ENCODE results near the gene ARHGAP15. TPM values are rescaled to one million over a fixed set of nuclear protein-coding genes. Genes with fewer than 3 reads are reported as not detected.

The ARHGAP15 gene
- total and polyA plus RNA-seq, 12 donors, result 4.7 to 33.8 (median 10.4) TPM

DNA sequence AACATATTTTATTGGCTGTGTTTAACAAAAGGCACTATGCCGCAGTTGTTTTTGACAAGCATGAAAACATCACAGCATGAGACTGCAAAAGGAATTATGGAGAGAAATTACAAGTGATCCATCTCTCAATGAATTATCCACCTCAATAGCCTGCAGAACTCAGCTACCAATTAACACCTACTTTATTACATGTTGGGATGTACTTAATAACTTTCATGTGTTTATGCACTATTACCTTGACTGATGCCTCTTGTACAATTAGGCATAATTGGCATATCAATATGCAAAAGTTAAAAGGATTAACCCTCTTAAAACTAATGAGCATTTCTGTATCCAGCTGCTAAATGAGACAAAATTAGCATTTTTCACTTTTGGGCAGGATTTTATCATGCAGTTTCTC, 27.8 kb downstream of the ARHGAP15 start:
- 83 to 96% (median 91%) methylated on average over 1 of the region's 1 CpG for WGBS, 4 donors

DNA sequence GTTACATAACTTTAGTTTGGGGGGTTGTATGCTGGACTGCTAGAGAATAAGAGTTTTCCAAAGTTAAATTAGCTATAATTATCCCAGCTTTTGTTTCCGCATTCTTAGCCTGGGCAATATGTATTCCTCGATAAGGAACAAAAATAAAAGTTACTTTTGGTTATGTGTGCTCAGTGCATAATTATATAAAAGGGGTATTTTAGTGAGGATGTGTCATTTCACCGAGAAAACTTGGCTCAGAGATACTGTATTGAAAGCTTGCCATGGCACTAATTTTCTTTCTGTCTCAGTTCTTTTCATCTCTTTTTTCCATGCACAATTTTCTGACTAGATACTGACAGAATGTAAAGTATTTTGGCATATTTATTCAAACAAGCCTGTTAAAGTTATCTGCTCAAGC, 28.2 kb downstream of the ARHGAP15 start:
- WGBS, 4 donors, result 48 to 61% (median 59%) methylated on average over 3 of the region's 3 CpGs
- TF ChIP-seq, protein P1, sequence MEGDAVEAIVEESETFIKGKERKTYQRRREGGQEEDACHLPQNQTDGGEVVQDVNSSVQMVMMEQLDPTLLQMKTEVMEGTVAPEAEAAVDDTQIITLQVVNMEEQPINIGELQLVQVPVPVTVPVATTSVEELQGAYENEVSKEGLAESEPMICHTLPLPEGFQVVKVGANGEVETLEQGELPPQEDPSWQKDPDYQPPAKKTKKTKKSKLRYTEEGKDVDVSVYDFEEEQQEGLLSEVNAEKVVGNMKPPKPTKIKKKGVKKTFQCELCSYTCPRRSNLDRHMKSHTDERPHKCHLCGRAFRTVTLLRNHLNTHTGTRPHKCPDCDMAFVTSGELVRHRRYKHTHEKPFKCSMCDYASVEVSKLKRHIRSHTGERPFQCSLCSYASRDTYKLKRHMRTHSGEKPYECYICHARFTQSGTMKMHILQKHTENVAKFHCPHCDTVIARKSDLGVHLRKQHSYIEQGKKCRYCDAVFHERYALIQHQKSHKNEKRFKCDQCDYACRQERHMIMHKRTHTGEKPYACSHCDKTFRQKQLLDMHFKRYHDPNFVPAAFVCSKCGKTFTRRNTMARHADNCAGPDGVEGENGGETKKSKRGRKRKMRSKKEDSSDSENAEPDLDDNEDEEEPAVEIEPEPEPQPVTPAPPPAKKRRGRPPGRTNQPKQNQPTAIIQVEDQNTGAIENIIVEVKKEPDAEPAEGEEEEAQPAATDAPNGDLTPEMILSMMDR (IDR thresholded peaks at IDR 0.05), result no peak
- TF ChIP-seq POLR2A (IDR thresholded peaks at IDR 0.05), result no peak

More for the DNA sequence above, 27.8 kb downstream of the ARHGAP15 start:
- H3K36me3 ChIP-seq (replicated peaks in 1 of 2), result no peaks in the 10 kb centered on the region
- H3K27ac ChIP-seq, result no peak overlapping the region
- TF ChIP-seq POLR2A (IDR thresholded peaks at IDR 0.05), result no peak
- TF ChIP-seq, protein P1 (IDR thresholded peaks at IDR 0.05), result no peak
- no peaks in the 10 kb centered on the region for H3K9me3 ChIP-seq (replicated peaks in 1 of 3)
- intact Hi-C loops (cut with DNase I), result no loop called here
- no peak overlapping the region for H3K4me3 ChIP-seq
- DNase-seq, result no peak
- H3K4me1 ChIP-seq (replicated peaks in 1 of 2), result peaks cover 0 to 12% of the 10 kb centered on the region in 2 donors
- no peaks in the 10 kb centered on the region for H3K27me3 ChIP-seq

DNA sequence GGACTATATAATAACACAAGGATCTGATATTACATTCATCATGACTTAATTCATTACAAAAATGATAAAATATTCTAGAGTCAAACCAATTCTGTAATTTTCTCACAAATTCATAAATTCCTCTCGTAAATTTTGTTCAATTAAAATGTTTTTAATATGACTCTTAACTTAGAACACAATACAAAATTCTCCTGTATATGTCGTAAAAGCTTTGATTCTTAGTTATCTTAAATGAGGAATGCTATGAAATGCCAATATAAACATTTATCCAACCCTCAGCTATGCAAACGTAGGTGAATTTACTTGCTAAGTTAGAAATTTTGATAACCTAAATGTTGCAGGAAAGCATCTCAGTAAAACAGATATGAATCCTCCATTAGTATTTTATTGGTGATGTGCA, 28.9 kb downstream of the ARHGAP15 start:
- no peaks in the 10 kb centered on the region for H3K36me3 ChIP-seq (replicated peaks in 1 of 2)
- intact Hi-C loops (cut with DNase I), result no loop called here
- no peaks in the 10 kb centered on the region for H3K27me3 ChIP-seq
- no peak for TF ChIP-seq POLR2A (IDR thresholded peaks at IDR 0.05)
- TF ChIP-seq, protein P1 (IDR thresholded peaks at IDR 0.05), result no peak
- DNase-seq, result no peak
- no peak overlapping the region for H3K4me3 ChIP-seq
- WGBS, 4 donors, result 71 to 81% (median 75%) methylated on average over 3 of the region's 3 CpGs
- no peak overlapping the region for H3K27ac ChIP-seq
- no peaks in the 10 kb centered on the region for H3K9me3 ChIP-seq (replicated peaks in 1 of 3)
- peaks cover 0 to 16% of the 10 kb centered on the region in 2 donors for H3K4me1 ChIP-seq (replicated peaks in 1 of 2)

More for the DNA sequence above, 28.2 kb downstream of the ARHGAP15 start:
- no peak overlapping the region for H3K4me3 ChIP-seq
- no peak for DNase-seq
- H3K27me3 ChIP-seq, result no peaks in the 10 kb centered on the region
- no peaks in the 10 kb centered on the region for H3K36me3 ChIP-seq (replicated peaks in 1 of 2)
- H3K4me1 ChIP-seq (replicated peaks in 1 of 2), result peaks cover 0 to 14% of the 10 kb centered on the region in 2 donors
- H3K9me3 ChIP-seq (replicated peaks in 1 of 3), result no peaks in the 10 kb centered on the region
- intact Hi-C loops (cut with DNase I), result no loop called here
- H3K27ac ChIP-seq, result no peak overlapping the region

DNA sequence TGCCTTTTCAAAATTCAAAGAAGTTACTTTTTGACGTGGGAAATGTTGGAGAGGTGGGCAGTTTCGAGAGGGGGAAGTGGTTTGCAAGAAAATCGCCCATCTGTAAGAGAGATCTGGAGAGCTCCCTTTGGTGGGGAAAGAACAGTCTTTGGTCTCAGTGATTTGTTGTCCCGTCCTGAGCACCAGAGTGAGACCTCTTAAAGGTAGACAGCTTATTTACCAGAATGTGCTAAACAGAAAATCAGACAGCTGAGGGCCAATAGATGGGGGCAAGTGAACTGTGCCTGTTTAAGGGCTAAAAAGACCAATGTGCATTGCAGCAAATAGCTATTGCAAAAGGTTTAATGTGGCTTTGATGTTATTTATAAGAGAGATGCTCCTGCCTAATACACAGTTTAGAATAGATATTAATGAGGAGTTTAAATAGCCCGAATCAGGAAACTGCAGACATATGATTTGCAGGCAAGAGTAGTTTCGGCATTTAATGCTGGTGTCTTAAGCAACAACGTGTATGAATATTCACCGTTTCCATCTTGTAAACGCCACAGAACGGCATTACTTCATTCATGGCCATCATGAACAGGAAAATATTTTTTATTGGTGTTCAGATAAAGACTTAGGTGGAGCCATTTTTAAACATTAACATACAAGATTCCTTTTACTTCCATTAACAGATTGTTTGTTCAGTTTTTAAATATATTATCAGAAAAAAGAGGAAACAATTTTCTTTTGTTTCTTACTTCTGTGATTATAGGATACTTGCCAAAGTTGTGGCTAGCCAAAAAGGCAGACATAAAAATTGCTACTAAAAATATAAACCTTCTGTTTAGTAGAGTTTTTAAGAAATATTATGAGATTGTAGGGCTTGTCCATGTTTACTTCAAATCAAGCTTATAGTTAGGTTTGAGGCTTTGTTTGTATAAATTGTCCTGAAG, 29.6 kb downstream of the ARHGAP15 start:
- intact Hi-C loops (cut with DNase I), result no loop called here
- TF ChIP-seq, protein P1 (IDR thresholded peaks at IDR 0.05), result no peak
- TF ChIP-seq POLR2A (IDR thresholded peaks at IDR 0.05), result no peak
- WGBS, 4 donors, result 60 to 70% (median 63%) methylated on average over 10 of the region's 10 CpGs
- Histone ChIP-seq H3K27ac (no peak overlapping the region), H3K4me1 (replicated peaks in 1 of 2) (peaks cover 0 to 16% of the 10 kb centered on the region in 2 donors), H3K4me3 (no peak overlapping the region), H3K27me3 (no peaks in the 10 kb centered on the region), H3K9me3 (replicated peaks in 1 of 3) (no peaks in the 10 kb centered on the region), H3K36me3 (replicated peaks in 1 of 2) (no peaks in the 10 kb centered on the region)
- DNase-seq, result no peak

Measured in adrenal gland (tissue), 12 donors.